Measurements from ENCODE around the gene KCTD3.

Gene KCTD3

GRCh38 chr1:215601276-215601675 is 34.2 kb downstream of the KCTD3 start:
- in situ Hi-C loops (cut with HindIII; ENCODE audit: low sequenced_read_pairs) = no loop called here

GRCh38 chr1:215603319-215603718 is 36.2 kb downstream of the KCTD3 start:
- in situ Hi-C loops (cut with HindIII; ENCODE audit: low sequenced_read_pairs) = no loop called here

GRCh38 chr1:215605011-215605621 is 38.0 kb downstream of the KCTD3 start:
- in situ Hi-C loops (cut with HindIII; ENCODE audit: low sequenced_read_pairs) = no loop called here

- in situ Hi-C loops (cut with HindIII; ENCODE audit: low sequenced_read_pairs) = no loop called here
Measured at GRCh38 chr1:215606036-215606435, 38.9 kb downstream of the KCTD3 start.

GRCh38 chr1:215606564-215607168 is 39.6 kb downstream of the KCTD3 start:
- in situ Hi-C loops (cut with HindIII; ENCODE audit: low sequenced_read_pairs) = no loop called here

- in situ Hi-C loops (cut with HindIII; ENCODE audit: low sequenced_read_pairs) = no loop called here
Measured at GRCh38 chr1:215607412-215607811, 40.3 kb downstream of the KCTD3 start.

- in situ Hi-C loops (cut with HindIII; ENCODE audit: low sequenced_read_pairs) = no loop called here
Measured at GRCh38 chr1:215608646-215609045, 41.5 kb downstream of the KCTD3 start.

- in situ Hi-C loops (cut with HindIII; ENCODE audit: low sequenced_read_pairs) = no loop called here
Measured at GRCh38 chr1:215612391-215612790, 45.3 kb downstream of the KCTD3 start.

- in situ Hi-C loops (cut with HindIII; ENCODE audit: low sequenced_read_pairs) = no loop called here
Measured at GRCh38 chr1:215617979-215618378, 50.9 kb downstream of the KCTD3 start.

- in situ Hi-C loops (cut with HindIII; ENCODE audit: low sequenced_read_pairs) = no loop called here
Measured at GRCh38 chr1:215623162-215623561, 56.1 kb downstream of the KCTD3 start.

GRCh38 chr1:215625949-215626348 is 58.8 kb downstream of the KCTD3 start:
- in situ Hi-C loops (cut with HindIII; ENCODE audit: low sequenced_read_pairs) = no loop called here

GRCh38 chr1:215631040-215631439 is 63.9 kb downstream of the KCTD3 start:
- in situ Hi-C loops (cut with HindIII; ENCODE audit: low sequenced_read_pairs) = no loop called here

GRCh38 chr1:215631489-215631888 is 64.4 kb downstream of the KCTD3 start:
- in situ Hi-C loops (cut with HindIII; ENCODE audit: low sequenced_read_pairs) = no loop called here

GRCh38 chr1:215635827-215636226 is 68.7 kb downstream of the KCTD3 start:
- in situ Hi-C loops (cut with HindIII; ENCODE audit: low sequenced_read_pairs) = no loop called here

GRCh38 chr1:215636258-215636965 is 69.3 kb downstream of the KCTD3 start:
- in situ Hi-C loops (cut with HindIII; ENCODE audit: low sequenced_read_pairs) = no loop called here

GRCh38 chr1:215637041-215637573 is 70.0 kb downstream of the KCTD3 start:
- in situ Hi-C loops (cut with HindIII; ENCODE audit: low sequenced_read_pairs) = no loop called here

GRCh38 chr1:215640429-215641148 is 73.5 kb downstream of the KCTD3 start:
- in situ Hi-C loops (cut with HindIII; ENCODE audit: low sequenced_read_pairs) = no loop called here

GRCh38 chr1:215643592-215644321 is 76.7 kb downstream of the KCTD3 start:
- in situ Hi-C loops (cut with HindIII; ENCODE audit: low sequenced_read_pairs) = no loop called here

GRCh38 chr1:215645182-215645581 is 78.1 kb downstream of the KCTD3 start:
- in situ Hi-C loops (cut with HindIII; ENCODE audit: low sequenced_read_pairs) = no loop called here

GRCh38 chr1:215645861-215646260 is 78.8 kb downstream of the KCTD3 start:
- in situ Hi-C loops (cut with HindIII; ENCODE audit: low sequenced_read_pairs) = no loop called here

- in situ Hi-C loops (cut with HindIII; ENCODE audit: low sequenced_read_pairs) = no loop called here
Measured at GRCh38 chr1:215647738-215648137, 80.6 kb downstream of the KCTD3 start.
